Effector CD4-positive, alpha-beta T cell (primary cell): ENCODE data around the gene GRK7.
"Not testable (repeated sequence)": the region's sequence is repeated elsewhere in the genome, so short reads cannot be mapped to it uniquely, and the experiment has no call there.

Source experiments
- DNase-seq: peaks from one replicate; pipeline ENCODE4 v3.0.0-alpha.2; 2020

Gene GRK7

GRCh38 chr3:141796081-141796888 is 33.1 kb downstream of the GRK7 start:
- peak; percentile 41 for DNase-seq

- DNase-seq = peak; percentile 16
Observed at GRCh38 chr3:141796889-141797781, 33.9 kb downstream of the GRK7 start.

- no peak for DNase-seq
Observed at GRCh38 chr3:141797819-141798447, 34.7 kb downstream of the GRK7 start.

- no peak for DNase-seq
Observed at GRCh38 chr3:141798448-141798845, 35.2 kb downstream of the GRK7 start.

GRCh38 chr3:141802316-141803077 is 39.3 kb downstream of the GRK7 start:
- DNase-seq = no peak

- DNase-seq = not testable (repeated sequence)
Observed at GRCh38 chr3:141803538-141803937, 40.3 kb downstream of the GRK7 start.

- DNase-seq = no peak
Observed at GRCh38 chr3:141804447-141804777, 41.2 kb downstream of the GRK7 start.

GRCh38 chr3:141804778-141805639 is 41.8 kb downstream of the GRK7 start:
- no peak for DNase-seq

GRCh38 chr3:141807277-141808033 is 44.2 kb downstream of the GRK7 start:
- DNase-seq = no peak

GRCh38 chr3:141808586-141808985 is 45.4 kb downstream of the GRK7 start:
- no peak for DNase-seq

- DNase-seq = no peak
Observed at GRCh38 chr3:141810161-141810560, 47.0 kb downstream of the GRK7 start.

GRCh38 chr3:141811348-141811747 is 48.1 kb downstream of the GRK7 start:
- DNase-seq = no peak

GRCh38 chr3:141812084-141812483 is 48.9 kb downstream of the GRK7 start:
- DNase-seq = no peak

- no peak for DNase-seq
Observed at GRCh38 chr3:141812586-141812985, 49.4 kb downstream of the GRK7 start.
